ENCODE data around the gene GJD4.

- no peak for TF ChIP-seq CTCF (IDR thresholded peaks at IDR 0.05)
- TF ChIP-seq POLR2A (IDR thresholded peaks at IDR 0.05) = no peak
Measured at GRCh38 chr10:35643151-35644049, 38.3 kb downstream of the GJD4 start.

All from esophagus squamous epithelium (tissue), 4 donors.